ENCODE measurements around the gene TPRA1. TPM values are rescaled to one million over a fixed set of nuclear protein-coding genes. Genes with fewer than 3 reads are reported as not detected.

Gene TPRA1
- total and polyA plus RNA-seq, 12 donors: 13.5 to 65.6 (median 46.4) TPM

- Histone ChIP-seq H3K27ac (no peak overlapping the region), H3K36me3 (replicated peaks in 1 of 2) (peaks cover 0 to under 1% of the 10 kb centered on the region in 2 donors), H3K4me1 (replicated peaks in 1 of 2) (peaks cover 21 to 43% of the 10 kb centered on the region in 2 donors), H3K27me3 (no peaks in the 10 kb centered on the region), H3K9me3 (replicated peaks in 1 of 3) (no peaks in the 10 kb centered on the region), H3K4me3 (no peak overlapping the region)
- TF ChIP-seq, protein P1, sequence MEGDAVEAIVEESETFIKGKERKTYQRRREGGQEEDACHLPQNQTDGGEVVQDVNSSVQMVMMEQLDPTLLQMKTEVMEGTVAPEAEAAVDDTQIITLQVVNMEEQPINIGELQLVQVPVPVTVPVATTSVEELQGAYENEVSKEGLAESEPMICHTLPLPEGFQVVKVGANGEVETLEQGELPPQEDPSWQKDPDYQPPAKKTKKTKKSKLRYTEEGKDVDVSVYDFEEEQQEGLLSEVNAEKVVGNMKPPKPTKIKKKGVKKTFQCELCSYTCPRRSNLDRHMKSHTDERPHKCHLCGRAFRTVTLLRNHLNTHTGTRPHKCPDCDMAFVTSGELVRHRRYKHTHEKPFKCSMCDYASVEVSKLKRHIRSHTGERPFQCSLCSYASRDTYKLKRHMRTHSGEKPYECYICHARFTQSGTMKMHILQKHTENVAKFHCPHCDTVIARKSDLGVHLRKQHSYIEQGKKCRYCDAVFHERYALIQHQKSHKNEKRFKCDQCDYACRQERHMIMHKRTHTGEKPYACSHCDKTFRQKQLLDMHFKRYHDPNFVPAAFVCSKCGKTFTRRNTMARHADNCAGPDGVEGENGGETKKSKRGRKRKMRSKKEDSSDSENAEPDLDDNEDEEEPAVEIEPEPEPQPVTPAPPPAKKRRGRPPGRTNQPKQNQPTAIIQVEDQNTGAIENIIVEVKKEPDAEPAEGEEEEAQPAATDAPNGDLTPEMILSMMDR (IDR thresholded peaks at IDR 0.05): no peak
- no peak for TF ChIP-seq POLR2A (IDR thresholded peaks at IDR 0.05)
- intact Hi-C loops (cut with DNase I): no loop called here
- 97 to 98% (median 98%) methylated on average over 6 of the region's 6 CpGs for WGBS, 4 donors
- no peak for DNase-seq
These were observed 5.8 kb downstream of the TPRA1 start for GRCh38 chr3:127584734-127585133.

- Histone ChIP-seq H3K36me3 (replicated peaks in 1 of 2) (peaks cover 0 to 14% of the 10 kb centered on the region in 2 donors), H3K4me1 (replicated peaks in 1 of 2) (peaks cover 0 to 10% of the 10 kb centered on the region in 2 donors), H3K9me3 (replicated peaks in 1 of 3) (no peaks in the 10 kb centered on the region), H3K27me3 (no peaks in the 10 kb centered on the region), H3K27ac (no peak overlapping the region), H3K4me3 (no peak overlapping the region)
- no peak for TF ChIP-seq POLR2A (IDR thresholded peaks at IDR 0.05)
- TF ChIP-seq, protein P1 (IDR thresholded peaks at IDR 0.05): no peak
- WGBS, 4 donors: 86 to 90% (median 87%) methylated on average over 5 to 11 of the region's 11 CpGs
- no peak for DNase-seq
- intact Hi-C loops (cut with DNase I): no loop called here
These were observed 10.0 kb downstream of the TPRA1 start for GRCh38 chr3:127580327-127581060.

DNA sequence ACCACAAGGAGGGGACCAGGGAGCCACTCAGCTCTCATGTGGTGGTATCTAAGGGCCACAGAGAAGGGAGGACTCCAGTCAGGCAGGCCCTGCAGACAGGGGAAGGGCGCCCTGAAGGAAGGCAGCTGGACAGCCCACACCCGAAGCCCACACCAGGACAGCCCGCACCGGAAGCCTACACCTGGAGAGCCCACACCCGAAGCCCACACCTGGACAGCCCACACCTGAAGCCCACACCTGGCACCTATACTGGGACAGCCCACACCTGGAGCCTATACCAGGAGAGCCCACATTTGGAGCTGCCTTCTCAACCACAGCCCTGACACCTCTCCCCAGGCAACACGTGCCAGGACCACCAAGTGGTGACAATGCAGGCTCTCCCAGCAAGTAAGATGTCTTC, 11.7 kb downstream of the TPRA1 start:
- 91 to 100% (median 96%) methylated on average over 2 to 6 of the region's 6 CpGs for WGBS, 4 donors
- intact Hi-C loops (cut with DNase I): loop anchor here in 1 of 2 donors (10.0 kb wide), 1 partner anchor 396 kb away; no protein-coding TSS in a partner anchor
- no peak overlapping the region for H3K27ac ChIP-seq

DNA sequence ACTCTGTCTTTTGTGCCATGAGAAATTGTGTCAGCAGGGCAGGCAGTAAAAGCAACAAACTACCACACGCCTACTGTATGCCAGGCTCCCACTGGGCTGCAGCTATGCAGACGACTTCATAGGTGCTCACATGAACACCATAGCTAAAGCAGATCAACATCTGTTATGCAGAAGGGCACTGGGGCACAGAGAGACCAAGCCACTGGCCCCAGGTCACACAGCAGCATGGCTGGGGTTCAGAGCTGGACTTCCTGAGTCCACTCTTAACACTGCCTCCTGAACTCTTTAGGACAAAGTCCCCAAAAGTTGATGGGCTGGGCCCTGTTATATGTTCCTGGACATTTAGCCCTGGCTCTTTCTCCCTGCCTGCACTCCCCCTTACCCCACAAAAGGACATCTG, 12.4 kb downstream of the TPRA1 start:
- WGBS, 4 donors: 76 to 87% (median 83%) methylated on average over 2 of the region's 2 CpGs
- no peaks in the 10 kb centered on the region for H3K4me1 ChIP-seq (replicated peaks in 1 of 2)
- H3K4me3 ChIP-seq: no peak overlapping the region
- intact Hi-C loops (cut with DNase I): loop anchor here in 1 of 2 donors (10.0 kb wide), 1 partner anchor 397 kb away; no protein-coding TSS in a partner anchor
- H3K9me3 ChIP-seq (replicated peaks in 1 of 3): no peaks in the 10 kb centered on the region
- DNase-seq: no peak
- no peaks in the 10 kb centered on the region for H3K27me3 ChIP-seq
- no peak for TF ChIP-seq POLR2A (IDR thresholded peaks at IDR 0.05)
- TF ChIP-seq, protein P1 (IDR thresholded peaks at IDR 0.05): no peak
- no peak overlapping the region for H3K27ac ChIP-seq
- H3K36me3 ChIP-seq (replicated peaks in 1 of 2): peaks cover 0 to 30% of the 10 kb centered on the region in 2 donors

More for the DNA sequence above, 11.7 kb downstream of the TPRA1 start:
- Histone ChIP-seq H3K4me1 (replicated peaks in 1 of 2) (no peaks in the 10 kb centered on the region), H3K9me3 (replicated peaks in 1 of 3) (no peaks in the 10 kb centered on the region), H3K4me3 (no peak overlapping the region), H3K36me3 (replicated peaks in 1 of 2) (peaks cover 0 to 23% of the 10 kb centered on the region in 2 donors), H3K27me3 (no peaks in the 10 kb centered on the region)
- DNase-seq: no peak
- TF ChIP-seq, protein P1 (IDR thresholded peaks at IDR 0.05): no peak
- TF ChIP-seq POLR2A (IDR thresholded peaks at IDR 0.05): no peak

All from adrenal gland (tissue), 12 donors.